ENCODE measurements around the gene RMC1.

DNA sequence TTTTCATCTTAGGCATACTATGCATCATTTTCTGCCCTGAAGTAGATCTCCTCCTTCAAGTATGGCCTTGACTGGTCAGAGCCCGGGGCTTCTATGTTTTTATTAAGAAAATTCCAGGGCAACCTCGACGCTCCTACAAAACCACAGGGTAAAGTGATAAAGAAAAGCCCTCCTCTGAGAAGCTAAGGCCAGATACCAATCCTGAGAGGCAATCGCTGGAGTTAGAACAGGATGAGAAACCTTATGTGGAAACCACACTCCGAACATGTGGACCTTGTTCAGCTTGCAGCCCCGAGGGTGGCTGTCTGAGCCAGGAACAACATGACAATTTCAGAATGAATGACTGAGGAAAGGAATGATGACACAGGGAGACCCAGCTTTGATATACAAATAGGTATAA lies 35.6 kb downstream of the RMC1 start:
- TF ChIP-seq, protein P1, sequence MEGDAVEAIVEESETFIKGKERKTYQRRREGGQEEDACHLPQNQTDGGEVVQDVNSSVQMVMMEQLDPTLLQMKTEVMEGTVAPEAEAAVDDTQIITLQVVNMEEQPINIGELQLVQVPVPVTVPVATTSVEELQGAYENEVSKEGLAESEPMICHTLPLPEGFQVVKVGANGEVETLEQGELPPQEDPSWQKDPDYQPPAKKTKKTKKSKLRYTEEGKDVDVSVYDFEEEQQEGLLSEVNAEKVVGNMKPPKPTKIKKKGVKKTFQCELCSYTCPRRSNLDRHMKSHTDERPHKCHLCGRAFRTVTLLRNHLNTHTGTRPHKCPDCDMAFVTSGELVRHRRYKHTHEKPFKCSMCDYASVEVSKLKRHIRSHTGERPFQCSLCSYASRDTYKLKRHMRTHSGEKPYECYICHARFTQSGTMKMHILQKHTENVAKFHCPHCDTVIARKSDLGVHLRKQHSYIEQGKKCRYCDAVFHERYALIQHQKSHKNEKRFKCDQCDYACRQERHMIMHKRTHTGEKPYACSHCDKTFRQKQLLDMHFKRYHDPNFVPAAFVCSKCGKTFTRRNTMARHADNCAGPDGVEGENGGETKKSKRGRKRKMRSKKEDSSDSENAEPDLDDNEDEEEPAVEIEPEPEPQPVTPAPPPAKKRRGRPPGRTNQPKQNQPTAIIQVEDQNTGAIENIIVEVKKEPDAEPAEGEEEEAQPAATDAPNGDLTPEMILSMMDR (IDR thresholded peaks at IDR 0.05) = no peak
- no peak for TF ChIP-seq POLR2A (IDR thresholded peaks at IDR 0.05)
- no peak for TF ChIP-seq POLR2AphosphoS5 (IDR thresholded peaks at IDR 0.05)
